Spleen (tissue), 13 donors: ENCODE data around the gene GARIN5B. TPM values are rescaled to one million over a fixed set of nuclear protein-coding genes. Genes with fewer than 3 reads are reported as not detected.
"Not testable (repeated sequence)": the region's sequence is repeated elsewhere in the genome, so short reads cannot be mapped to it uniquely, and the experiment has no call there.

Experiments
- DNase-seq: peaks from one replicate; pipeline ENCODE4 v3.0.0-alpha.2; 2020
- H3K27ac ChIP-seq, 8 donors: fragments of 200-600 bp; sonication (generic) in 7 of 8; 1 replicate in 4 of 8; 2 replicates in 4 of 8; pipeline versions ENCODE4 v1.5.0 to v1.8.0; 2016 to 2021; ENCODE audit warnings: inconsistent platforms in 4 of 8, mild to moderate bottlenecking in 4 of 8, moderate library complexity in 1 of 8
- H3K27me3 ChIP-seq, 7 donors: fragments of 200-600 bp; sonication (generic) in 6 of 7; replicated peaks in 1 of 7; 1 replicate in 4 of 7; 2 replicates in 3 of 7; pipeline versions ENCODE4 v1.5.0 to v1.8.0; 2016 to 2021; ENCODE audit warnings: inconsistent platforms in 3 of 7, mild to moderate bottlenecking in 1 of 7
- H3K36me3 ChIP-seq, 6 donors: fragments of 200-600 bp; sonication (generic) in 5 of 6; 1 replicate in 4 of 6; 2 replicates in 2 of 6; pipeline versions ENCODE4 v1.5.0 to v1.8.0; 2016 to 2021; ENCODE audit warnings: inconsistent platforms in 2 of 6
- H3K4me1 ChIP-seq, 6 donors: fragments of 200-600 bp; sonication (generic) in 5 of 6; 1 replicate in 3 of 6; 2 replicates in 3 of 6; pipeline versions ENCODE4 v1.5.0 to v1.8.0; 2016 to 2021; ENCODE audit warnings: inconsistent platforms in 3 of 6
- H3K4me3 ChIP-seq, 8 donors: fragments of 200-600 bp; sonication (generic) in 7 of 8; 1 replicate in 4 of 8; 2 replicates in 4 of 8; pipeline versions ENCODE4 v1.5.0 to v1.8.0; 2016 to 2021; ENCODE audit warnings: inconsistent platforms in 4 of 8, mild to moderate bottlenecking in 4 of 8, moderate library complexity in 2 of 8
- H3K9me3 ChIP-seq, 8 donors: fragments of 200-600 bp; sonication (generic) in 7 of 8; 1 replicate in 4 of 8; 2 replicates in 4 of 8; pipeline versions ENCODE4 v1.5.0 to v1.8.0; 2016 to 2021; ENCODE audit warnings: inconsistent platforms in 4 of 8
- CTCF ChIP-seq, 11 experiments: fragments of 200-600 bp in 7 of 11; fragments of 450-650 bp in 4 of 11; sonication (generic) in 4 of 11; IDR thresholded peaks in 8 of 11; conservative IDR thresholded peaks in 3 of 11; 1 replicate in 7 of 11; 2 replicates in 4 of 11; pipeline versions ENCODE4 v1.4.0 to v1.8.0; 2016 to 2021; ENCODE audit warnings: antibody characterized with exemption in 11 of 11, inconsistent platforms in 4 of 11, mild to moderate bottlenecking in 1 of 11
- POLR2A ChIP-seq, 3 donors: fragments of 450-650 bp; IDR thresholded peaks; one replicate each; pipeline ENCODE4 v1.5.1; 2017; ENCODE audit warnings: antibody characterized with exemption in 3 of 3, mild to moderate bottlenecking in 1 of 3
- POLR2AphosphoS5 ChIP-seq, 3 donors: sonication (generic); formaldehyde crosslinking; IDR thresholded peaks; one replicate each; pipeline ENCODE4 v1.5.1; 2017; ENCODE audit warnings: antibody characterized with exemption in 3 of 3
- WGBS, 5 donors: extraction: QIAGEN DNeasy Blood & Tissue Kit in 3 of 5; methylation state at CpG; one replicate each; pipeline versions ENCODE4 v1.1.5 to v1.1.7; 2013 to 2018; 5-methylcytosine and 5-hydroxymethylcytosine counted together
- intact Hi-C: fragments of 100-400 bp; cut with DNase I; formaldehyde crosslinking; loops from one replicate; pipeline ENCODE4 v1.15.0; 2023; ENCODE audit warnings: low total_unique reads
- long read RNA-seq, 2 donors: transcript quantifications; one replicate each; lab custom pipeline, GENCODE V29; 2026
- polyA plus RNA-seq, 3 donors: library from polyadenylated mRNA; stranded (reverse); fragments of 200-250 nt; gene quantifications; one replicate each; pipeline ENCODE4 v1.2.1, GENCODE V29; 2013
- total RNA-seq, 7 donors: library from RNA; depleted of rRNA in 3 of 7; stranded (reverse); fragments of >200 nt in 3 of 7; fragmentation: NEBNext Ultra II Directional in 4 of 7; extraction: Animal tissue kit (Norgen Biotek cat#: 25700) in 4 of 7; gene quantifications; one replicate each; pipeline versions ENCODE4 v1.1.0 to v1.2.1, GENCODE V29; 2016 to 2021
- donor health status: healthy with polysubstance abuse.
- donor health status: DM: no; HTN: no; CAD: no; lungs with moderate emphysema.
- donor health status: DM: no; HTN: no; CAD: no.
- donor health status: Bipolar disorder and iron deficiency.
- donor health status: healthy.
- donor health status: DM: no; HTN: no; CAD: no.
- donor health status: DM: yes; HTN: yes; CAD: no.

Gene GARIN5B
- total RNA-seq (not detected), polyA plus RNA-seq (not detected)
- long read RNA-seq, donor 1, result 0 reads
- long read RNA-seq, donor 2, result 0 reads

- TF ChIP-seq POLR2AphosphoS5 (IDR thresholded peaks at IDR 0.05), result no peak
- no peak for TF ChIP-seq POLR2A (IDR thresholded peaks at IDR 0.05)
- TF ChIP-seq CTCF (IDR thresholded peaks at IDR 0.05 in 8 of 11, conservative IDR thresholded peaks at IDR 0.05 in 3 of 11), result no peak
- Histone ChIP-seq H3K4me1 (no peaks in the 10 kb centered on the region), H3K4me3 (no peak within 1 kb of the TSS), H3K27me3 (peaks cover 0 to 48% (median 4%) of the 10 kb centered on the region in 7 donors), H3K36me3 (no peaks in the 10 kb centered on the region), H3K9me3 (no peaks in the 10 kb centered on the region), H3K27ac (no peak within 1 kb of the TSS)
- WGBS, 5 donors, result 84 to 89% (median 85%) methylated on average over 16 to 27 of the region's 27 CpGs
- intact Hi-C loops, result no loop called here
- no peak for DNase-seq
These were observed at the start of gene GARIN5B for GRCh38 chr19:55362990-55363716. TSS of gene GARIN5B (minus strand) at chr19:55363260. CDS start at chr19:55363066, 194 bp downstream.

GRCh38 chr19:55410168-55410567, 47.1 kb upstream of the GARIN5B start:
- no peak overlapping the region for H3K27ac ChIP-seq
- DNase-seq, result no peak
- H3K27me3 ChIP-seq, result no peaks in the 10 kb centered on the region
- H3K4me3 ChIP-seq, result no peak overlapping the region
- 93 to 97% (median 95%) methylated on average over 2 of the region's 2 CpGs for WGBS, 5 donors
- peaks cover 0 to 11% (median 0%) of the 10 kb centered on the region in 8 donors for H3K9me3 ChIP-seq
- peaks cover 7 to 27% (median 25%) of the 10 kb centered on the region in 6 donors for H3K4me1 ChIP-seq
- no peak for TF ChIP-seq POLR2AphosphoS5 (IDR thresholded peaks at IDR 0.05)
- no peak for TF ChIP-seq POLR2A (IDR thresholded peaks at IDR 0.05)
- no peak for TF ChIP-seq CTCF (IDR thresholded peaks at IDR 0.05 in 8 of 11, conservative IDR thresholded peaks at IDR 0.05 in 3 of 11)
- H3K36me3 ChIP-seq, result peaks cover 0 to 13% (median 4%) of the 10 kb centered on the region in 6 donors
- intact Hi-C loops, result loop anchor here (10.0 kb wide), 1 partner anchor 115 kb away; no protein-coding TSS in a partner anchor

- peak overlapping the region in 2 of 8 donors; percentile 94 to 97 for H3K27ac ChIP-seq
- H3K4me3 ChIP-seq, DNase-seq, intact Hi-C loops, H3K27me3 ChIP-seq: not testable (repeated sequence)
- H3K9me3 ChIP-seq, result peaks cover 0 to 11% (median 0%) of the 10 kb centered on the region in 8 donors
- 88 to 99% (median 95%) methylated on average over 8 of the region's 8 CpGs for WGBS, 5 donors
- H3K4me1 ChIP-seq, result peaks cover 7 to 35% (median 25%) of the 10 kb centered on the region in 6 donors
- peaks cover 0 to 23% (median 5%) of the 10 kb centered on the region in 6 donors for H3K36me3 ChIP-seq
These were observed 46.1 kb upstream of the GARIN5B start for GRCh38 chr19:55409179-55409578.

GRCh38 chr19:55408533-55408872, 45.4 kb upstream of the GARIN5B start:
- DNase-seq, result peak; percentile 79
- Histone ChIP-seq H3K27me3 (no peaks in the 10 kb centered on the region), H3K4me3 (peak overlapping the region in 7 of 8 donors; percentile 63 to 93 (median 81)), H3K4me1 (peaks cover 7 to 41% (median 25%) of the 10 kb centered on the region in 6 donors), H3K9me3 (peaks cover 0 to 11% (median 0%) of the 10 kb centered on the region in 8 donors), H3K36me3 (peaks cover 0 to 29% (median 11%) of the 10 kb centered on the region in 6 donors), H3K27ac (peak overlapping the region; percentile 93 to 99 (median 98))
- intact Hi-C loops, result no loop called here
- 68 to 80% (median 71%) methylated on average over 9 of the region's 9 CpGs for WGBS, 5 donors
- TF ChIP-seq CTCF (IDR thresholded peaks at IDR 0.05 in 8 of 11, conservative IDR thresholded peaks at IDR 0.05 in 3 of 11) (no peak), POLR2AphosphoS5 (IDR thresholded peaks at IDR 0.05) (no peak), POLR2A (IDR thresholded peaks at IDR 0.05) (no peak)
